HG03342 (cell line): ENCODE measurements around the gene CFAP73.

Source experiments
- ATAC-seq: cut with Tn5 transposase; IDR thresholded peaks from one replicate; pipeline ENCODE4 v1.9.1; 2021; ENCODE audit warnings: mild to moderate bottlenecking, moderate library complexity; ENCODE audit not compliant: unreplicated experiment

The CFAP73 gene

GRCh38 chr12:113119980-113120669 lies 29.4 kb upstream of the CFAP73 start:
- ATAC-seq: no peak

- no peak for ATAC-seq
Measured at GRCh38 chr12:113120670-113121370, 28.7 kb upstream of the CFAP73 start.

DNA sequence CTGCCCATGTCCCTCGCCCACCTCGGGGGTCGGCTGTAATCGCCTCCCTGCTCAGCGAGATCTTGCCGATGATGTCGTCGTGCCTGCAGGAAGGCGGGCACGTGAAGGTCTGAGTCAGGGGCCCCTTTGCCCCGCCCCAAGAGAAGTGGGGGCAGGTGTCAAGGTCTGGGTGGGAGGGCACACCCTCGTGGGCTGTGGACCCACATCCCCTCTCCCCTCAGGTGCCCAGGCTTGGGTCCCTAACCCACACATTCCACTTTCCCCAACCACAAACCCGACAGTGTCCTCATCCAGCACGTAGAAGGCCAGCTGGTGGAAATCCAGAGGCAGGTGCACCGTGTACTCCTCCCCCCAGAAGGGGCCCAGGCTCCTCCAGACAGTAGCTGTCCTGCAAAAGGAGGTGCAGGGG lies 21.7 kb upstream of the CFAP73 start:
- ATAC-seq: no peak

- ATAC-seq: no peak
Measured at GRCh38 chr12:113128802-113129663, 20.5 kb upstream of the CFAP73 start.

GRCh38 chr12:113129664-113130456 lies 19.7 kb upstream of the CFAP73 start:
- ATAC-seq: no peak

DNA sequence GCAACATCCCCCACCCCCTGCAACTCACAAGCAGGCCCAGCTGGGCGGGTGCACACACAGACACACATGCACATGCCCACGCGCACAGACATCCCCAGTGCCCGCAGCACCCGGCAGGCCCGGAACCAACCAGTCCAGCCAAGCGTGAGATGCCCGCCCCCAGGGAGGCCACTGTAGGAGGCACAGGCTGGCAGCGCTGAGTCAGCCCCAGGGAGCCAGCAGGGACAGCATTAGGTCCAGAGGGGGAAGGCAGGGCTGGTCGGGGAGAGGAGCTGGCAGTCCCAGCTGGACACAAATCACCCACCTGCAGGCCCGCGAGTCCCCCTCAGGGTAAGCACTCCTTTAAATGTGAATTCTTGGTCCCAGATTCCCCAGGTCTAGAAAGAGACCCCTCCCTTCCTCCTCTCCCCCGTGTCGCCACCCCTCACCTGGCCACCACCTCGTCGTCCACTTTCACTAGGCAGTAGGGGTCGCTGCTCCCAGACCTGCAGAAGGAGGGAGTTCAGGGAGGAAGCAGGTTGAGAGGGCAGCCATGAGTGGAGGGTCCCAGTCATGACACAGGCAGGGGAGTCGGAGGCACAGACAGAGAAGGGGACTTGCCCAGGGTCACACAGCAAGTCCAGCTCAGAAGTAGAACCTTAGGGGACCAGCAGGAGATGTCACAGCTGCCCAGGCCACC lies 18.9 kb upstream of the CFAP73 start:
- no peak for ATAC-seq

DNA sequence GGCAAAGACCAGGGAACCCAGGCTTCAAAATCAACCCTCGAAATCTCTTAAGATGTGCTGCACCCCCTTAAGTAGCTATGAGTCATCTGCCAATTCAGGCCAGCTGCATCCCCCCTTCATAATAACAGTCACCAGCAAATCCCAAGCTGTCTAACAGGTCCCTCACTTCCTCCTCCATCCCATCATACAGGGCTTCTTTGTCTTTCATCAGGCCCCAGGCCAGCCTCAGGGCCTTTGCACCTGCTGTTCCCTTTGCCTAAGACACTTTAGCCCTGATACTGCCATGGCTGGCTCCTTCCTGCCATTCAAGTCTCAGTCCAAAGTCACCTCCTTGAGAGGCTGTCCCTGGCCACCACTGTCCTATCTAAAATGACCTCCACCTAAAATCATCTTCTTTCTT lies 18.0 kb upstream of the CFAP73 start:
- ATAC-seq: no peak

DNA sequence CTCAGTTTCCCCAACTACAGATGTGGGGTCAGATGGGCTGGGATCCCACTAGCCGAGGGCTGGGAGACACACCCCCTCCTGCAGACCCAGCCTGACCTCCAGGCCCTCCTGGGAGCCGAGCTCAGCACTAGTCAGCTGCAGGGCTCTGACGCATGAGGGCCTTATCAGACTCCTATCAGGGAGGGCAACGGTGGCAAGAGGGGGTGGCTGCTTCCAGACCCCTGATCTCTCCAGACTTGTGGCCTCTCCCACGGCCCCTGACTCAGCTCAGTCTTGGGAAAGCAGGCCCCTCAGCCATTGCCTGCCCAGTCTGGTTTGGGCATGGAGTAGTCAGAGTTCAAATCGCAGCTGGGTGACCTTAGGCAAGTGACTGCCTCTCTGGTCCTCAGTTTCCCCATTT lies 16.5 kb upstream of the CFAP73 start:
- ATAC-seq: no peak

DNA sequence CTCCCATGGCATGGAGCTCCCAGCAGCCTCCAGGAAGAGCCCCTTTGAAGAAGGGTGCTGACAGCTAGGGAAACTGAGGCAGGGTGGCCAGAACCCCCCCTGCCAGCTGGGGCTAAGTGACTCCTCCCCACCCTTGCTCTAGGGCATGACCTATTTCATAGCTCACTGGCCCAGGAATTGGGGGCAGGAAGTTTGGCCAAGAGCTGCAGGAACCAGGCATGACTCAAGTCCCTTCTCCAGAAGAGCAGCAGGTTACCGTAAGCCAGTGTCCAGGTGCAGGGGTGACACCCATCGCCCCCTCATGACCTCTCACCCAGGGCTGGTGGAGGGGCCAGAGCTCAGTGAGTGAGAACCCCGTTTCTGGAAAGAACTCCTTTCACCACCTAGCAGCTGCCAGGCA lies 15.9 kb upstream of the CFAP73 start:
- ATAC-seq: no peak

- no peak for ATAC-seq
Measured at GRCh38 chr12:113134071-113134470, 15.5 kb upstream of the CFAP73 start.

DNA sequence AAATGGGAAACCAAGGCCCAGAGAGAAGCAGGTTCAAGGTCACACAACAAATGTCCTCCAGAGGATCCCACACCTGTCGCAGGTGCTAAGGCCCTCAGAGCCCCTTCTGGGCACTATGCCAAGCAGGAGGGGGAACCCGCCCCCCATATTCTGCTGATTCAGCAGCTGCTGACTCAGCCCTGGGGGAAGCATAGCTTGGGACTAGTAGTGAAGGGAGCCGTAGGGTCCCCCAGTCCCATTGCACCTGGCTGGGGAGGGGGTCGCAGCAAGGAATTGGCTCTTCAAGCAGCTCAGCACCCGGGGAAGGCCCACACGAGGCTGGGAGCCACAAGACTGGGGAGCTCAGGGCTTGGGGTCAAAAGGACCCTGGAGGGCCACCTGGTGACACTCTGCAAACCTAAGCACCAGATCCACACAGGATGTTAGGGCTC lies 15.0 kb upstream of the CFAP73 start:
- ATAC-seq: no peak

DNA sequence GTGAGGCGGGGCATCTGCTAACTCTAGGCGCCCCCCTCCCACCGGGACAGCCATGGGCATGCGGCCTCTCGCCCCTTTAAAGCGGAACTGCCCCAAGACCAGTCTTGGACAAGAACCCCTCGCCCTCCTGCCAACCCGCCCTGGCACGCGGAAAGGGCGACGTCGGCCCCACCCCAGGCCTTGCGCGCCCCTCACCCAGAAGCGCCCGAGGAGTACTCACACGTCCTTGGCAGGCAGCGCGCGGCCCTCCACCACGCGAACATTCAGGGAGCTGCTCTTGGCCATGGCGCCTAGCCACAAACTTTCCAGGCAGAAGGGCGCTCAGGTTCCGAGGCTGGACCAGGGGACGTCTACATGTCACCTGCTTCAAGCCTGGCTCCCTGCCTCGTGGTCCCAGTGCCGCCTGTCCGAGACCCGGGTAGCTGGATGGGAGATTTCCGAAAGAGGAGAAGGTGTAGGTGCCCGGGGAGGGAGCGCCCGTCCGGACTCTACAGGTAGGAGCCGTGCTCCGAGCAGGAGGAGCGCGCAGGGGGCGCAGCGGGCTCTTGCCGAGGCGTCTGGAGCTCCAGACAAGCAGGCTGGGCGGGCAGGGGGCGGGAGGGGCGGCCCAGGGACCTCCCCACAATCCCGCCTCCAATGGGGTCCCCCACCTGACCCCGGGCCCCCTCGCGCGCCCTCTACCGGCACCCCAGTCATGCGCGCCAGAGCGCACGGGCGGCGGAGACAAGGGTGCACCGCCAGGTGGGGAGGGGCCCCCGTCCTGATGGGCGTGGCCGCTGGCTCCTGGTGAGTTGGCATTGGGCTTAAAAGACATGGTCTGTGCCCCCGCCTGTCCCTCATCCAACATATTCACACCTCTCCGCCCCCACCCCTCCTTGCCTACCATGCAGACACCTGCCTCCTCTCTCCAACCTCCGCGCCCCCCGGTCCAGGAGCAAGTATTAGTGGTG lies 14.1 kb upstream of the CFAP73 start, which contains the start of gene RASAL1:
RASAL1 (minus strand) TSS at position 584 of the 950 bp plus-strand sequence; CDS start at position 285, 299 bp downstream.
- no peak for ATAC-seq

DNA sequence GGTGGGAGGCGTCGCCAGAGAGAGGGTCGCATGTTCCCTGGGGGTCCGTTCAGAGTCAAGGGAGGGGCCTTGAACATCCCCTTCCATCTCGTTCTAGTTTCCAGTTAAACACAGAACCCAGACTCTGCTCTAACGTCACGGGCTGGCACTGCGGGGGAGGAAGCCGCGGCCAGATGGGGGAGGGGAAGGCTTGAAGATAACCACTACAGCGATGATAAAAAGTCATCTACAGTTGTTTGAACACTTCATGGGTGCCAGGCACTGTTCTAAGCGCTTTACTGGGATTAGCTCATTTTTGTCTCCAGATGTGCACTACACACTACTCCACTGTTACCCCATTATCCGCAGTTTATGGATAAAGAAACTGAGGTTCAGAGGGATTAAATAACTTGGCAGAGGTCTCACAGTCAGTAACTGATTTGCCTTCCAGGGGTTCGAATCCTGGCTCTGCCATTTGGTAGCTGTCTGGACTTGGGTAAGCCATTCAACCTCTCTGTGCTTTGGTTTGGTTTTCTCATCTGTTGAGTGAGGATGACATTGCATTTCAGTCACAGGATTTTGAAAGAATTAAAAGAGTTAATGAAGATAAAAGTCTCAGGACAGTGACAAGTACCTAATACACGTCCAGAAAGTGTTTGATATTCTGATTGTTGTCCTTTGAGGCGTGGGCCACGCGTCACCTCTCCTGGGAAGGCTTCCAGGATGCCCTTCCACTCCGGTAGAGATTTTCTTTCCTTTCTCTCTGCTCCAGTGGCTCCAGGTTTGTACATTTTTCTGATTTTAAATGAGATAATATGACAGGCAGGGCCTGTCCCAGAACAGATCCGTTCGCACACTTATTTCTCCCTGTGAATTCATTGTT lies 13.2 kb upstream of the CFAP73 start:
- ATAC-seq: no peak

DNA sequence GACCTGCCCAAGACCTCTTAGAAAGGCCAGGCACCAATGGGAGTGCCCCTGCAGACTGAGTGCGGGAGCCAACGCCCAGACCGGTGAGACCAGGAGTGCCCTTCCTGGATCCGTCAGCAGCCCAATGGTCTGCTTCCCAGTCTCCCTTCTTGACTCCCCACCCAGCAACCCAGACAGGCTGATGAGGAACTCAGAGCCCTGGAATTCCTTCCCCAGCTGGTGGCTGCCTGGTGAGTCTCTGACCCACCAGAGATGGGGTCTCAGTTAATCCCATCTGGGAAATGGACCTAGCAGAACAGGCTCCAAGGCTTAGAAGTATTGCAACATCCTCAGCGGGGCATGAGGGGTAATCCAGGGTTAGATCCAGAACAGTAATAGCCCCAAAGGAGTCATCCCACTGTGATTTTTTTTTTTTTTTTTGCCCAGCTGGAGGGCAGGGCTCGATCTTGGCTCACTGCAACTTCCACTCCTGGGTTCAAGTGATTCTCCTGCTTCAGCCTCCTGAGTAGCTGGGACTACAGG lies 12.5 kb upstream of the CFAP73 start:
- no peak for ATAC-seq

DNA sequence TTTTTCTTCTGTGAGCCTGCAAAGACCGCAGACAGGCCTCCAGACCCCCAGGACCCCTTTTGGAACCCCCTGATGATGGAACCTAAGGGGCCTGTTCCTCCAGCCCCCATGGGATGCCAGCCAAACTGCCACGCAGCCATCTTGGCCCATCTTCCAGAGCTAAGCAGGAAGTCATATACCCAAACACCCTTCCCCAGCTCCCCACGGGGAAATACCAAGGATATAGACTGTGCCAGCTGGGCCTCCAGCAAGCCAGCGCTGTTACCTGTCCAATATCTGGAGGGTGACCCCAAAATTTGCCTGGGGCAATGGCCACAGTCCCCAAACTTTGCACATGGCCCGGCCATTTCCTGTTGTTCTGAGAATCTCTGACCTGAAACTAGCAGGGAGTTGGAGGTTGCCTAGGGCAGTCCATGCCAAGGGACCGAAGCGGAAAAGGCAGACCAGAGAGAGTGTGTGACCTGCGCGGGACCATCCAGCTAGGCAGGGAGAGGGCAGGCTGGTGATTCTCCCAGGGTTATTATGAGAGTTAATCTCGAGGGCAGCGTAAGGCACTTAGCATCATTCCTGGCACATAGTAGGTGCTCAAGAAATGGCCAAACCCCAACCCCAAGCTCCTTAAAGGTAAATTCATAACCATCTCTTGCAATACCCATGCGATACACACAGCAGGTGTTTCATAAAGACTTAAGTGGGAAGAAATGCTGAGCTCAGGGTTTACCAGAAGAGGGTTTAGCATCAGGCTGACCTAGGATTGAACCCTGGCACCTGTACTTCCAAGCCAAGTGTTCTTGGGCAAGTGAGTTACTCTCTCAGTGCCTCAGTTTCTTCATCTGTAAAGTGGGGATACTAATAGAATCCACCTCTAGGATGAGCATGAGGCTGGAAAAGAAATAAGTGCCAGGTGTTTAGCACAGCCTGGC lies 11.4 kb upstream of the CFAP73 start:
- no peak for ATAC-seq

GRCh38 chr12:113138826-113139225 lies 10.7 kb upstream of the CFAP73 start:
- no peak for ATAC-seq

- ATAC-seq: no peak
Measured at GRCh38 chr12:113140706-113141105, 8.8 kb upstream of the CFAP73 start.
